Stimulated activated CD4-positive, alpha-beta T cell treated with anti-CD3 and anti-CD28 coated beads, Interleukin-12 subunit alpha, Interleukin-12 subunit beta, amount 100 ng/mL, for 24 hours (primary cell): Measurements from ENCODE around the gene CASKIN2.
"Not testable (repeated sequence)": the region's sequence is repeated elsewhere in the genome, so short reads cannot be mapped to it uniquely, and the experiment has no call there.

Experiments
- DNase-seq, 2 experiments: peaks; one replicate each; pipeline ENCODE4 v3.0.0-alpha.2; 2020; ENCODE audit warnings: low read depth in 2 of 2

The CASKIN2 gene

GRCh38 chr17:75490953-75491649 is 24.2 kb downstream of the CASKIN2 start:
- DNase-seq = no peak

GRCh38 chr17:75490173-75490743 is 25.1 kb downstream of the CASKIN2 start:
- no peak for DNase-seq

GRCh38 chr17:75489511-75489955 is 25.8 kb downstream of the CASKIN2 start:
- DNase-seq = no peak

- DNase-seq = no peak
These were observed 26.4 kb downstream of the CASKIN2 start for GRCh38 chr17:75488693-75489510.

GRCh38 chr17:75487351-75488070 is 27.8 kb downstream of the CASKIN2 start:
- DNase-seq = peak in 1 of 2 experiments; percentile 16

GRCh38 chr17:75486951-75487350 is 28.4 kb downstream of the CASKIN2 start:
- DNase-seq = no peak

- no peak for DNase-seq
These were observed 29.2 kb downstream of the CASKIN2 start for GRCh38 chr17:75486151-75486550.

GRCh38 chr17:75485688-75486087 is 29.6 kb downstream of the CASKIN2 start:
- no peak for DNase-seq

- DNase-seq = no peak
These were observed 33.0 kb downstream of the CASKIN2 start for GRCh38 chr17:75482098-75482942.

- DNase-seq = no peak
These were observed 33.9 kb downstream of the CASKIN2 start for GRCh38 chr17:75481194-75482068.

- DNase-seq = no peak
These were observed 35.1 kb downstream of the CASKIN2 start for GRCh38 chr17:75480281-75480680.

- no peak for DNase-seq
These were observed 36.8 kb downstream of the CASKIN2 start for GRCh38 chr17:75478508-75478907.

- not testable (repeated sequence) for DNase-seq
These were observed 37.9 kb downstream of the CASKIN2 start for GRCh38 chr17:75477490-75477862.

- DNase-seq = no peak
These were observed 38.4 kb downstream of the CASKIN2 start for GRCh38 chr17:75476752-75477489.

GRCh38 chr17:75476271-75476671 is 39.1 kb downstream of the CASKIN2 start:
- DNase-seq = no peak

- DNase-seq = no peak
These were observed 39.5 kb downstream of the CASKIN2 start for GRCh38 chr17:75475851-75476250.

GRCh38 chr17:75475144-75475835 is 40.0 kb downstream of the CASKIN2 start:
- DNase-seq = no peak

- no peak for DNase-seq
These were observed 40.6 kb downstream of the CASKIN2 start for GRCh38 chr17:75474736-75475135.

- DNase-seq = no peak
These were observed 42.1 kb downstream of the CASKIN2 start for GRCh38 chr17:75473246-75473645.
